ENCODE data around the gene ABCA7.
A peak's percentile ranks its signal among the peaks of the same experiment; 100 is the strongest.

The ABCA7 gene

DNA sequence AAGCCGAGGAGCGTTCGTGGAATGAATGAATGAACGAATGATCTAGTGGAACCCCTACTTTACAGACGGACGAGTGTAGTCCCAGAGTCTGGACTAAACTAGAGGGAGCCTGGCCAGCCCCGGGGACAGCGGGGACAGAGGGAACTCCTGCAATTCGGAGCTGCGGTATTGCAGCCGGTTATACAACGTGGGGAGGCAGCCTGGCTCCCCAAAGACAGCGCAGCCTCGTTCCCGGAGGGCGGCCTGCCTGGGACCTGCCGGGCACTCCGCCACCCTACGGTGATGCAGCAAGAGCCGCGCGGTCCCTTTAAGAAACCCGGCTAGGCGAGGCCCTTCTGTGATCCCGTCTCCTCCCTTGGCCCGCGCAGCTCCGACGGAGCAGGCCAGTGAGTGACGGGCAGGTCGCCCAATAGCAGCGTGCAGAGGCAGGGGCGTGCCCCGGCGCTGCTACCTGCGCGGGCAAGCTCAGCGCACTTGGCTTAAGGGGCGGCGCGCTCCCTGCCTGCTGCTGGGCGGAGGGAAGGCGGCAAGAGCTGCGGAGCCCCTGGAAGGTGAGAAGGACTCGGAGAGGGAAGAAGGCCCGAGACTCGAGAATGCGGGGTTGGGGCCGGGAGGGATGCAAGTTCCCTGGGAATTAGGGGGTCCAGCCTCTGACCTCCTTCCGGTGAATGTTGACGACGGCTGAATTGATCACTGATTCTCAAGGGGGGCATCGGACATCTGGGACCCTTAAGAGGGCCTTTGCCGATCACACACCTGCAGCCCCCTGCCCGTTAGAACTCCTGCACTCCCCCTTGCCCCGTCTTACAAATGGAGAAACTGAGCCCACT lies at the start of gene ABCA7:
ABCA7 (plus strand) TSS at position 462 of the 830 bp plus-strand sequence. CDS start 1,255 bp downstream, outside the sequence.
- DNase-seq: peak; percentile 99 to 100

DNA sequence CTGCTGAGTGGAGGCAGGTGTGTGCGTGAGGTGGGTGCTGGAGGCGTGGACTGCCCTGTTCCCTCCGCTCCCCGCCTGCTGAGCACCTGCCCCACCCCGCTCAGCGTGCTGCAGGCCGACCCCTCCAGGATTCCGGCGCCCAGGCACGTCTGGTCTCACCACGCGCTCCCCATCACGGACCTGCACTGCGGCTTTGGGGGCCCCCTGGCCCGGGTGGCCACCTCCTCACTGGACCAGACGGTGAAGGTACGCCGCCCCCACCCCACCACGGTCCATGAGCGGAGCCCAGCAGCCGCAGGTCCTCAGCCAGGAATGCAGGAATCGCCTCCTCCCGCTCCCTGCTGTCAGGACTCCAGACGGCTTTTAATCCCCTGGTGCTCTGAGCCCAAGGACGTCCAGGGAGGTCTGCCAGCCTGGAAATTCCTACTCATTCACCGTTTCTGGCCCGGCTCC lies 49.8 kb upstream of the ABCA7 start:
- DNase-seq: no peak

DNA sequence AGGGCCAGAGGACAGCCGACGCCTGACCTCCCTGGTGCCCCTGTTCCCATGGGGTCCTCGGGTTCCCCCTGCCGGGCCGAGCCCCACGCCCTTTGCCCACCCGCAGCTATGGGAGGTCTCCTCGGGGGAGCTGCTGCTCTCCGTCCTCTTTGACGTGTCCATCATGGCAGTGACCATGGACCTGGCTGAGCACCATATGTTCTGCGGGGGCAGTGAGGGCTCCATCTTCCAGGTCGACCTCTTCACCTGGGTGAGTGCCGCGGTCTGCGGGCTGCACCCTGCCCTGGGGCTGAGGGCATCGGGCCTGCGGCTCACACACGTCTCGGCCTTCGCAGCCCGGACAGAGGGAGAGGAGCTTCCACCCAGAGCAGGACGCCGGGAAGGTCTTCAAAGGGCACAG lies 49.2 kb upstream of the ABCA7 start:
- no peak for DNase-seq

- DNase-seq: peak; percentile 81 to 83
Observed at GRCh38 chr19:991174-991931, 48.6 kb upstream of the ABCA7 start.

GRCh38 chr19:991932-992669 lies 47.8 kb upstream of the ABCA7 start:
- no peak for DNase-seq

DNA sequence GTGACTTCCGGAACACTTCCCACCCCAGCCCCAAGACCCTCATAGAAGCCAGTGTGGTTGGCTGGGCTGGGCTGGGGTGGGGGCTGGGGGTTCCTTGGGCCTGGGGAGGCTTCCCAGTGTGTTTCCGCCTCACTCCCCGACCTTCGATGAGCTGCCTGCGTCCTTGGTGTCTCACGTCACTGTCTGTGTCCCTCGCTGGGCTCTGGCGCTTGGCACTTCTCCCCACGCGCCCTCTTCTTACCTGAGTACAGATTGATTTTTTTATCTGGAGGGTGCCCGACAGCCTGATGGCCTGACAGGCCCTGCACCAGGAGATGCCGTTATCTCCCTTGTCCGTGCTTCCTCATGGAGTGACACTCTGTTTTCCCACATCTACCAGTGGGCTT lies 47.2 kb upstream of the ABCA7 start:
- DNase-seq: no peak

- DNase-seq: no peak
Observed at GRCh38 chr19:993361-993830, 46.5 kb upstream of the ABCA7 start.

GRCh38 chr19:993831-994393 lies 46.0 kb upstream of the ABCA7 start:
- DNase-seq: no peak

DNA sequence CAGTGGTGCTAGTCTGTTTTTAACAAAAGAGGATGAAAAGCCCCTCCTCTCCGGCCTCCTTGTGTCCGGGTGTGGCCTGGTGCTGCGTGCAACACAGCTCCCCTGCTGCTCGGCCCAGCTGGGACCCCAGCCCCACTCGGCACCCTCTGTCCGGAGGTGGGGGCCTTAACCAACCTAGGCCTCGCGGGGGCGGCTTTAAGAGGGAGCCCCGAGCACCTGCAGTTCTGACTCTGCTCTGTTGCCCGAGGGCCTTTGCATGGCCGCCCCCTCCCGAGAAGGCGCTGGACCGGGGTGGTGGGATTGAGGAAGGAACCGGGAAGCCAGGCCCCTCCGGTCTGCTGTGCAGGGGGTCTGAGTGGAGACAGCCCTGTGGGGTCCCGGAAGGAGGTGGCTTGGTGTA lies 45.4 kb upstream of the ABCA7 start:
- no peak for DNase-seq

DNA sequence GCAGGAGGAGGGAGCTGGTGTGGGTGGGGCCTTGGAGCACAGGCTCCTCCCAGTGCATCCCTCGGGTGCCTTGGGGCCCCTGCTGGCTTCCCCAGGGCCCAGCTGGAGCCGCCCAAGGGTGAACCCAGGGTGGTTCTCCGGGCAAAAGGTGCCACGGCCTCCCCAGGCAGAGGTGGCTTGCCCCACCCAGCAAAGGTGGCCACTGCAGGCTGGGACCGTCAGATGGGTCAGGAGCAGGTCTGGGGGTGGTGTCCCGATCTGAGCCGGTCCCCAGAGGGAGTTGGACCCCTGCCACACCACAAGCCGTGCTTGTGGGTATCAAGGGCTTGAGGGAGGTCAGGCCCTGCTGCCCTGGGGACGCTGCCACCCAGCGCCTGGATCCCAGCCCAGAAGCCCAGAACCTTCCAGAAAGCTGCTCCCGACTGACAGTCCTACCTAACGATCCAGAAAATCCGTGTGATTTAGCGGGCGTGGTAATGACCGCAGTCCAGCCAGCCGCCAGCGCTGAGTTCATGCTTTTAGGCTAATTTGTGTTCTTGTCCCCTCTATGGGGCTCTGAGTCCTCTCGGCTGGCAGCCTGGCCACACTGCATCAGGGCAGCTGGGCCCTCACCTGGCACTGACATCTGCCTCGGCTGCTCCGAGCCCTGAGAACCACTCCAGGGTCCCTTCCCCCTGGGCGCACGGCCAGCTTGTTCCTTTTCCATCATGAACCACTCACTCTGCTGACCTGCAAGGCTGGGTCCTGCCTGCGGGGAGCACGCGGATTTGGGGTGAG lies 44.7 kb upstream of the ABCA7 start:
- no peak for DNase-seq

DNA sequence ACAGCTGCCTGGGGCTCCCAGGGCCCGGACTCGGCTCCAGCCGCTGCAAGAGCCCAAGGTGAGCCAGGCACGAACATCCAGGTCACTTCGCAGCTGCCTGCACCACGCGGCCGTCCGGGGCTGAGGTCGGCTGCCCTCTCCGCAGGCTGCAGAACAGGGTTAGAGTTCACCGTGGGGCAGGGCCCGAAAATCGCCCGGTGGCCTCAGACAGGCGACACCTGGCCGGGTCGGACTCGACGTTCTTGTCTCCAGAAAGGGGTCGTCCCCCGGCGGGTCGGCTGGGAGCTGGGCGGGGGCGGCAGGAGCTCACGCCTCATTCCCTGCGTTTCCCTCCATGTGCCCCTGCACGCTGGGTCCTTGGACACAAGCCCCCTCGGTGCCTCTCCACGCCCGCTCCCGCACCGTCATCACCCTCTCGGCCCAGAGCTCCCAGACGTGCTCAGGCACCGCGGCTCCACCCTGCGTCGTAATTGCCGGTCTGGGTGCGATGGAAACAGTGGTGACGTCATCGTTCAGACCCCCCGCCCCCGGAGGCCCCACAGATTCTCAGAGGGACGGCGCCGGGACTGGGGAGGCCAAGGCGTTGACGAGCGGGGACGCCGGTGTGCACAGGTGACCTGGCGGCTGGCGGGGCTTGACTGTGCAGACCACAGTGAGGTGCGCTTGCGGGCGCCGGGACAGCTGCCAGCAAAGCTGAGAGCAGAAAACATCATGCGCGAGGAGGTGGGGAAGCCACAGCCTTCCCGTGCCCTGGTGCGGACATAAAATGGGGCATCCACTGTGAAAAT lies 43.7 kb upstream of the ABCA7 start:
- DNase-seq: peak; percentile 73 to 81

DNA sequence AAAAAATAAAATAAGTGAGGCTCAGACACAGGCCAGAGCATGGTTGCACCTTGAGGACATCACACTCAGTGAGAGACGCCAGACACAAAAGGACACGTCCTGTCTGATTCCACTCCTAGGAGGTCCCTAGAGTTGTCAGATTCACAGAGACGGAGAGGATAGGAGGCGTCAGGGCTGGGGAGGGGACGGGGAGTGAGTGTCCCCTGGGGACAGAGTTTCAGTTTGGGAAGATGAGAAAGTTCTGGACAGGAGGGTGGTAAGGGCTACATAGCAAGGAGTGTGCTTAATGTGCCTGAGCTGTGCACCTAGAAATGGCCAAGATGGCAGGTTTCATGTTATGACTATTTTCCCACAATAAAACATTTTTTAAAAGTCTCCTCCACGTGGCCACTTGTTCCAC lies 41.8 kb upstream of the ABCA7 start:
- no peak for DNase-seq

DNA sequence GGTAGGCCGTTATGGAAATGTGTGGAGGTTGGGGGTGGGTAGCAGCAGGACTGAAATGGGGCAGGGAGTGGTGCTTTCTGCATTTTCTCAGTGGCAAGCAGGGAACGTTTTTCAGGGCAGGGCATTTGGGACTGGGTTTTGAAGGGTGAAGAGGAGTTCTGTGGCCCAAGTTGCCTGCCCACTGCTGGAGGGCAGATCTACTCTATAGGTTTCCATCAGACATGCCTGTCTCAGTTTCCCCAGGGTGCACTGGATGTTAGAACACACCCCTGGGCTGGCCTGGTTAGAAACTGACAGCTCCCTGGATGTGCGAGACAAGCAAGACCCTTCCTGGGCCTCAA lies 40.6 kb upstream of the ABCA7 start:
- no peak for DNase-seq

DNA sequence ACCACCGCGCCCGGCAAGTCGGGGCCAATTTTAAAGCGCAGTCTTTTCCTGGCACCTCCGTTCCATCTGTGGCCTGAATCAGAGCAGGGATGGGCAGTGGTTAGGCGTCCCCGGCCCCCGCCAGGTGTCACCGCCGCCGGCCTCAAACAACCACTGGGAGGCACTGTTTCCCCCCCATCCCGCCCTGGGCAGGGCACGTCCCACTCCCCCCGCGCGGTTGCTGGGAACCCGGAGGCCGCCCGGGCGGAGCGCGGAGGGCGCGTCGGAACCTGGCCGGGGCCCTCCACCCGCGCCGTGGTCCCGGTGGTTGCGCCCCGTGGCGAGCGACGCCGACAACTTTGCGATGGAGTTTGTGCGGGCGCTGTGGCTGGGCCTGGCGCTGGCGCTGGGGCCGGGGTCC lies 39.8 kb upstream of the ABCA7 start, which contains the start of gene GRIN3B:
GRIN3B (plus strand) TSS at position 325 of the 400 bp plus-strand sequence; CDS start at position 344, 19 bp downstream.
- peak; percentile 80 to 86 for DNase-seq

DNA sequence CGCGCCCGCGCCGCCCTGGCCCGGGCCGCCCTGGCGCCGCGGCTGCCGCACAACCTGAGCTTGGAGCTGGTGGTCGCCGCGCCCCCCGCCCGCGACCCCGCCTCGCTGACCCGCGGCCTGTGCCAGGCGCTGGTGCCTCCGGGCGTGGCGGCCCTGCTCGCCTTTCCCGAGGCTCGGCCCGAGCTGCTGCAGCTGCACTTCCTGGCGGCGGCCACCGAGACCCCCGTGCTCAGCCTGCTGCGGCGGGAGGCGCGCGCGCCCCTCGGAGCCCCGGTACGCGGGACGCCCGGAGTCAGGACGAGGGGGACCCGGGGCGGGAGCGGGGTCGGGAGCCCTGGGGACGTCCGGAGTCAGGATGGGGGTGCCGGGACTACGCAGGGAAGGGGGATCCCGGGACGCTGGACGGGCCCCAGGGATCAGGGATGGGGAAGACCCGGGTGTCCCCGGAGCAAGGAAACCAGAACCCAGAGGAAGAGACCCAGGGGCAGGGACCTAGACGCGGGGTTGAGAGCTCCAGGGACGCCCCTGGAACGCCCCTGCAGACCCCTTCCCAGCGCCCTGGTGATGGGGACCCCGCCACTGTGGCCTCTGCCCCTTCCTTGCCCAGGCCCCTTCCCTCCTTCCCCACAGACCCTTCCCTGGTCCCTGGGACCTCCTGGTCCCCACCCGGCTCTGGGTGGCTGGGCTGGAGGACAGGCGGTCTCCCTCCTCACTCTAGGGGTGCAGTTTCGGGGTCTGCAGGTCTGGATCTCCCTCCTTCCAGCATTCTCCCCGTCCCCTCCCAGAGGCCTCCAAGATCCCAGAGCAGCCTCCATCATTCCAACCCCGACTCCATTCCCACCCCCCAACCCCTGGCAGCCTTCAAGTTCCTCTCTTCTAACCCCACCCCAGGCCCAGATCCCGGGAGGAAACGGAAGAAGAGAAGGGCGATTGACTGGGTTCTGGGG lies 39.0 kb upstream of the ABCA7 start:
- DNase-seq: no peak

DNA sequence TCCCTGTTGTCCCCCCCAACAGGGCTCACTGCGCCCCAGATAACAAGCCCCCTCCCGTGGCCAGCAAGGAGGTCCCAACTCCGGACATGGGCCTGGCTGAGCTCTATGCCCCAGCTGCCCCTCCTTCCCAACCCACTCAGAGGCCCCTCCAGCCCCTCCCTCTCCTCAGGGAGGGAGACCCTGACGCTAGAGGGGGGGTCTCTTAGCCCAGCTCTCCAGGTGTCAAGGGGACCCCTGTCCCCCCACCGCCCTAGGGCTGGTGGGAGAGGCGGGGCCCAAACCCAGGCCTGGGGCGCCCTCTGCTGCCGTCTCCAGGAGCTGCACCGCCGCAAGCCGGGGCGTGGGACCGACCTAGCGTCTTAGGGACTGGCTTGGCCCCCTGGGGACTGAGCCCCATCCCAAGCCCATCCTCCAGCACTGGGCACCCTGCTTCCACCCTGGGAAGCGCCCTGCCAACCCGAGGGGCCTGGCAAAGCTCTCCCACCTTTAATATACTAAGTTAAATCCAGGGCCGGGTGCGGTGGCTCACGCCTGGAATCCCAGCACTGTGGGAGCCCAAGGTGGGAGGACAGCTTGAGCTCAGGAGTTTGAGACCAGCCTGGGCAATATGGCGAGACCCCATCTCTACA lies 38.3 kb upstream of the ABCA7 start:
- peak; percentile 85 to 87 for DNase-seq

DNA sequence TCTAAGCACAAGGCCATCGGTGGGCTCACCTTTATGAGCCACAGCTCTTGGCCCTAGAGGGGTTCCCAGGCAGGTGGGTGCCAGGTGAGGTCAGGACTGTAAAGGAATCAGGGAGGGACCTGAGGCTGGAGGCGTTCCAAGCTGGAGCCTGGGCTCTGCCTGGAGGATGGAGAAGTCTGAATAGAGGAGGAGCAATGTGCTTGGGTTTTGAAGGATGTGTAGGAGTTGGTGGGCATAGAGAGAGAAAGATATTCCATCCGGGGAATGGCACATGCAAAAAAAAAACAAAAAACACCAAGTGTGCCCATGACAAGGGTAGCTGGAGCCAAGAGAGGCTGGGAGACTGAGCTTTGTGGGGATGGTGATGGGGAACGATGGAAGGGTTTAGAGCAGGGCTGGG lies 37.3 kb upstream of the ABCA7 start:
- no peak for DNase-seq

- DNase-seq: no peak
Observed at GRCh38 chr19:1003283-1003682, 36.6 kb upstream of the ABCA7 start.

DNA sequence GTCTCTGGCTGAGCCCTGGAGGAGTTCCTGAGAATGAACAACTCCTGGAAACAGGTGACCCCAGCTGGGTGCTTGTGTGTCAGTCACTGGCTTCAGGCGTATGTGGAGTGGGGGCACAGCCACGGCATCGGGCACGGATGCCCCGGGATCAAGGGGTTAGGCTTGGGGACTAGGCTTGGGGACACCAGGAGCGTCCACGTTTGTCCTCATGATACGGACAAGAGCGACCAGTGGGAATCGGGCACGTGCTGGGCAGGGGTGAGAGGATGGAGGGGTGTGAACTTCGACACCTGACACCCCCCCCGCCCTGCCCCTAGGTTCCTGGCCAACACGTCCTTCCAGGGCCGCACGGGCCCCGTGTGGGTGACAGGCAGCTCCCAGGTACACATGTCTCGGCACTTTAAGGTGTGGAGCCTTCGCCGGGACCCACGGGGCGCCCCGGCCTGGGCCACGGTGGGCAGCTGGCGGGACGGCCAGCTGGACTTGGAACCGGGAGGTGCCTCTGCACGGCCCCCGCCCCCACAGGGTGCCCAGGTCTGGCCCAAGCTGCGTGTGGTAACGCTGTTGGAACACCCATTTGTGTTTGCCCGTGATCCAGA lies 35.6 kb upstream of the ABCA7 start:
- DNase-seq: no peak

Data from activated T-cell treated with anti-CD3 and anti-CD28 coated beads, Interleukin-2, amount 50 U/mL, for 48 hours (primary cell).